ENCODE measurements around the gene FAM114A1.
"Not testable (repeated sequence)": the region's sequence is repeated elsewhere in the genome, so short reads cannot be mapped to it uniquely, and the experiment has no call there.

The FAM114A1 gene

GRCh38 chr4:38982361-38983095 is 114.9 kb downstream of the FAM114A1 start:
- no peaks in the 10 kb centered on the region for H3K36me3 ChIP-seq (ENCODE audit: insufficient read depth, low read length)
- H3K4me1 ChIP-seq (ENCODE audit: control insufficient read depth, insufficient read depth, low read length), result peaks cover 55% of the 10 kb centered on the region
- H3K9ac ChIP-seq (ENCODE audit: low read depth, low read length), result no peak overlapping the region
- H3K4me3 ChIP-seq (ENCODE audit: low read length), result no peak overlapping the region
- no peaks in the 10 kb centered on the region for H3K9me3 ChIP-seq (replicated peaks; ENCODE audit: low read length)
- no peaks in the 10 kb centered on the region for H3K27me3 ChIP-seq (ENCODE audit: control insufficient read depth, insufficient read depth, low read length)
- peak overlapping the region; percentile 8 for H3K4me2 ChIP-seq (ENCODE audit: low read length)

GRCh38 chr4:38983291-38983690 is 115.7 kb downstream of the FAM114A1 start:
- no peaks in the 10 kb centered on the region for H3K9me3 ChIP-seq (replicated peaks; ENCODE audit: low read length)
- H3K4me3 ChIP-seq (ENCODE audit: low read length), result no peak overlapping the region
- peak overlapping the region; percentile 66 for H3K4me2 ChIP-seq (ENCODE audit: low read length)
- no peaks in the 10 kb centered on the region for H3K27me3 ChIP-seq (ENCODE audit: control insufficient read depth, insufficient read depth, low read length)
- H3K9ac ChIP-seq (ENCODE audit: low read depth, low read length), result no peak overlapping the region
- no peaks in the 10 kb centered on the region for H3K36me3 ChIP-seq (ENCODE audit: insufficient read depth, low read length)
- H3K4me1 ChIP-seq (ENCODE audit: control insufficient read depth, insufficient read depth, low read length), result peaks cover 55% of the 10 kb centered on the region

GRCh38 chr4:38983787-38984598 is 116.4 kb downstream of the FAM114A1 start:
- Histone ChIP-seq H3K9me3 (replicated peaks; ENCODE audit: low read length) (no peaks in the 10 kb centered on the region), H3K27me3 (ENCODE audit: control insufficient read depth, insufficient read depth, low read length) (no peaks in the 10 kb centered on the region), H3K9ac (ENCODE audit: low read depth, low read length) (peak overlapping the region; percentile 38), H3K4me2 (ENCODE audit: low read length) (peak overlapping the region; percentile 66), H3K4me1 (ENCODE audit: control insufficient read depth, insufficient read depth, low read length) (peaks cover 55% of the 10 kb centered on the region), H3K4me3 (ENCODE audit: low read length) (peak overlapping the region; percentile 45), H3K36me3 (ENCODE audit: insufficient read depth, low read length) (no peaks in the 10 kb centered on the region)

- Histone ChIP-seq H3K9ac (ENCODE audit: low read depth, low read length) (peak overlapping the region; percentile 10), H3K4me3 (ENCODE audit: low read length) (peak overlapping the region; percentile 35), H3K9me3 (replicated peaks; ENCODE audit: low read length) (no peaks in the 10 kb centered on the region), H3K4me2 (ENCODE audit: low read length) (peak overlapping the region; percentile 68), H3K4me1 (ENCODE audit: control insufficient read depth, insufficient read depth, low read length) (peaks cover 59% of the 10 kb centered on the region), H3K36me3 (ENCODE audit: insufficient read depth, low read length) (no peaks in the 10 kb centered on the region), H3K27me3 (ENCODE audit: control insufficient read depth, insufficient read depth, low read length) (no peaks in the 10 kb centered on the region)
Observed at GRCh38 chr4:38985410-38986100, 117.9 kb downstream of the FAM114A1 start.

GRCh38 chr4:38987491-38987890 is 119.9 kb downstream of the FAM114A1 start:
- Histone ChIP-seq H3K9ac (ENCODE audit: low read depth, low read length) (no peak overlapping the region), H3K9me3 (replicated peaks; ENCODE audit: low read length) (no peaks in the 10 kb centered on the region), H3K4me2 (ENCODE audit: low read length) (no peak overlapping the region), H3K4me1 (ENCODE audit: control insufficient read depth, insufficient read depth, low read length) (peaks cover 40% of the 10 kb centered on the region), H3K36me3 (ENCODE audit: insufficient read depth, low read length) (no peaks in the 10 kb centered on the region), H3K4me3 (ENCODE audit: low read length) (no peak overlapping the region), H3K27me3 (ENCODE audit: control insufficient read depth, insufficient read depth, low read length) (no peaks in the 10 kb centered on the region)

GRCh38 chr4:38988353-38988752 is 120.7 kb downstream of the FAM114A1 start:
- not testable (repeated sequence) for H3K4me3 ChIP-seq (ENCODE audit: low read length); H3K4me2 ChIP-seq (ENCODE audit: low read length); H3K9ac ChIP-seq (ENCODE audit: low read depth, low read length); H3K9me3 ChIP-seq (replicated peaks; ENCODE audit: low read length); H3K36me3 ChIP-seq (ENCODE audit: insufficient read depth, low read length); H3K27me3 ChIP-seq (ENCODE audit: control insufficient read depth, insufficient read depth, low read length)
- peaks cover 31% of the 10 kb centered on the region for H3K4me1 ChIP-seq (ENCODE audit: control insufficient read depth, insufficient read depth, low read length)

GRCh38 chr4:38989487-38989886 is 121.9 kb downstream of the FAM114A1 start:
- no peak overlapping the region for H3K4me2 ChIP-seq (ENCODE audit: low read length)
- H3K9ac ChIP-seq (ENCODE audit: low read depth, low read length), result no peak overlapping the region
- no peaks in the 10 kb centered on the region for H3K36me3 ChIP-seq (ENCODE audit: insufficient read depth, low read length)
- H3K4me1 ChIP-seq (ENCODE audit: control insufficient read depth, insufficient read depth, low read length), result peaks cover 22% of the 10 kb centered on the region
- no peaks in the 10 kb centered on the region for H3K27me3 ChIP-seq (ENCODE audit: control insufficient read depth, insufficient read depth, low read length)
- H3K4me3 ChIP-seq (ENCODE audit: low read length), result no peak overlapping the region
- no peaks in the 10 kb centered on the region for H3K9me3 ChIP-seq (replicated peaks; ENCODE audit: low read length)

- Histone ChIP-seq H3K4me2 (ENCODE audit: low read length) (no peak overlapping the region), H3K9me3 (replicated peaks; ENCODE audit: low read length) (no peaks in the 10 kb centered on the region), H3K4me3 (ENCODE audit: low read length) (no peak overlapping the region), H3K9ac (ENCODE audit: low read depth, low read length) (no peak overlapping the region), H3K36me3 (ENCODE audit: insufficient read depth, low read length) (no peaks in the 10 kb centered on the region), H3K4me1 (ENCODE audit: control insufficient read depth, insufficient read depth, low read length) (peaks cover 21% of the 10 kb centered on the region), H3K27me3 (ENCODE audit: control insufficient read depth, insufficient read depth, low read length) (no peaks in the 10 kb centered on the region)
Observed at GRCh38 chr4:38990241-38990640, 122.6 kb downstream of the FAM114A1 start.

- Histone ChIP-seq H3K9ac (ENCODE audit: low read depth, low read length) (no peak overlapping the region), H3K27me3 (ENCODE audit: control insufficient read depth, insufficient read depth, low read length) (no peaks in the 10 kb centered on the region), H3K9me3 (replicated peaks; ENCODE audit: low read length) (no peaks in the 10 kb centered on the region), H3K36me3 (ENCODE audit: insufficient read depth, low read length) (no peaks in the 10 kb centered on the region), H3K4me1 (ENCODE audit: control insufficient read depth, insufficient read depth, low read length) (peaks cover 15% of the 10 kb centered on the region), H3K4me2 (ENCODE audit: low read length) (no peak overlapping the region), H3K4me3 (ENCODE audit: low read length) (no peak overlapping the region)
Observed at GRCh38 chr4:38993683-38994082, 126.1 kb downstream of the FAM114A1 start.

- Histone ChIP-seq H3K4me2 (ENCODE audit: low read length) (no peak overlapping the region), H3K4me3 (ENCODE audit: low read length) (no peak overlapping the region), H3K9ac (ENCODE audit: low read depth, low read length) (no peak overlapping the region), H3K27me3 (ENCODE audit: control insufficient read depth, insufficient read depth, low read length) (no peaks in the 10 kb centered on the region), H3K4me1 (ENCODE audit: control insufficient read depth, insufficient read depth, low read length) (peaks cover 14% of the 10 kb centered on the region), H3K36me3 (ENCODE audit: insufficient read depth, low read length) (no peaks in the 10 kb centered on the region), H3K9me3 (replicated peaks; ENCODE audit: low read length) (no peaks in the 10 kb centered on the region)
Observed at GRCh38 chr4:38994135-38994534, 126.5 kb downstream of the FAM114A1 start.

Data from skeletal muscle satellite cell (primary cell).